GM19467 (cell line): ENCODE data around the gene EGR1.

Experiments used
- ATAC-seq: cut with Tn5 transposase; IDR thresholded peaks from one replicate; pipeline ENCODE4 v1.9.1; 2021; ENCODE audit warnings: mild to moderate bottlenecking, moderate library complexity; ENCODE audit not compliant: unreplicated experiment

Gene EGR1

GRCh38 chr5:138452720-138453119 is 12.6 kb upstream of the EGR1 start:
- no peak for ATAC-seq

- no peak for ATAC-seq
These were observed 11.7 kb upstream of the EGR1 start for GRCh38 chr5:138453590-138453989.

- ATAC-seq: no peak
These were observed 11.2 kb upstream of the EGR1 start for GRCh38 chr5:138454121-138454520.

- ATAC-seq: no peak
These were observed 9.9 kb upstream of the EGR1 start for GRCh38 chr5:138455232-138455930.

- no peak for ATAC-seq
These were observed 7.6 kb upstream of the EGR1 start for GRCh38 chr5:138457531-138458275.

- ATAC-seq: no peak
These were observed 6.9 kb upstream of the EGR1 start for GRCh38 chr5:138458384-138458783.

- no peak for ATAC-seq
These were observed 6.4 kb upstream of the EGR1 start for GRCh38 chr5:138458856-138459255.

- ATAC-seq: no peak
These were observed 5.9 kb upstream of the EGR1 start for GRCh38 chr5:138459311-138459933.

- ATAC-seq: no peak
These were observed 5.1 kb upstream of the EGR1 start for GRCh38 chr5:138460032-138460693.

- ATAC-seq: no peak
These were observed 3.7 kb upstream of the EGR1 start for GRCh38 chr5:138461343-138462125.

- no peak for ATAC-seq
These were observed 1.8 kb upstream of the EGR1 start for GRCh38 chr5:138463419-138464007.

- ATAC-seq: peak; percentile 48
These were observed 1.3 kb upstream of the EGR1 start for GRCh38 chr5:138464008-138464387.

- peak; percentile 65 for ATAC-seq
These were observed 655 bp upstream of the EGR1 start for GRCh38 chr5:138464388-138465260.

GRCh38 chr5:138466125-138466899 is 1.0 kb downstream of the EGR1 start:
- no peak for ATAC-seq

- no peak for ATAC-seq
These were observed 1.8 kb downstream of the EGR1 start for GRCh38 chr5:138466900-138467710.

- no peak for ATAC-seq
These were observed 2.4 kb downstream of the EGR1 start for GRCh38 chr5:138467711-138468132.

GRCh38 chr5:138468133-138468965 is 3.1 kb downstream of the EGR1 start:
- ATAC-seq: no peak
